Measurements from ENCODE around the gene IFNAR1.

DNA sequence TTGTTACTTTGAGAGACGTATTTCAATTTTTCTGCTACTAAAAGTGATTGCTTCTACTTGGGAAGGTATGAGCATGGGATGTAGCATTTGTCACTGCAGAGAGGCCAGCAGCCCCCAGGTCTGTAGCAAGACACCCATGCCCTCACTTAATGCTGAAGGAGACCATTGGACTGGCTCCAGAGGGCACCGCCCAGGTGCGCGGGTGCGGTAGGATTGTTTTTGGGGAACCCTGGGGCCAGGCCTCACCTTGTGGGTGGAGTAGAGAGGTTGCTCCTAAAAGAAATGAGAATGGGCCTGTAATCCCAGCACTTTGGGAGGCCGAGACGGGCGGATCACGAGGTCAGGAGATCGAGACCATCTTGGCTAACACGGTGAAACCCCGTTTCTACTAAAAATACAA, 47.8 kb downstream of the IFNAR1 start:
- no peak for TF ChIP-seq POLR2A (IDR thresholded peaks at IDR 0.05)
- TF ChIP-seq, protein P1, sequence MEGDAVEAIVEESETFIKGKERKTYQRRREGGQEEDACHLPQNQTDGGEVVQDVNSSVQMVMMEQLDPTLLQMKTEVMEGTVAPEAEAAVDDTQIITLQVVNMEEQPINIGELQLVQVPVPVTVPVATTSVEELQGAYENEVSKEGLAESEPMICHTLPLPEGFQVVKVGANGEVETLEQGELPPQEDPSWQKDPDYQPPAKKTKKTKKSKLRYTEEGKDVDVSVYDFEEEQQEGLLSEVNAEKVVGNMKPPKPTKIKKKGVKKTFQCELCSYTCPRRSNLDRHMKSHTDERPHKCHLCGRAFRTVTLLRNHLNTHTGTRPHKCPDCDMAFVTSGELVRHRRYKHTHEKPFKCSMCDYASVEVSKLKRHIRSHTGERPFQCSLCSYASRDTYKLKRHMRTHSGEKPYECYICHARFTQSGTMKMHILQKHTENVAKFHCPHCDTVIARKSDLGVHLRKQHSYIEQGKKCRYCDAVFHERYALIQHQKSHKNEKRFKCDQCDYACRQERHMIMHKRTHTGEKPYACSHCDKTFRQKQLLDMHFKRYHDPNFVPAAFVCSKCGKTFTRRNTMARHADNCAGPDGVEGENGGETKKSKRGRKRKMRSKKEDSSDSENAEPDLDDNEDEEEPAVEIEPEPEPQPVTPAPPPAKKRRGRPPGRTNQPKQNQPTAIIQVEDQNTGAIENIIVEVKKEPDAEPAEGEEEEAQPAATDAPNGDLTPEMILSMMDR (IDR thresholded peaks at IDR 0.05): no peak

Measured in breast epithelium (tissue), 3 donors.